ENCODE results near the gene IL17C. TPM values are rescaled to one million over a fixed set of nuclear protein-coding genes. Genes with fewer than 3 reads are reported as not detected.

The IL17C gene
- total and polyA plus RNA-seq, 2 donors (not counting 1 experiment from before 2014, with no cell fraction given) = 1.3 to 1.5 TPM

GRCh38 chr16:88649924-88650748, 11.8 kb downstream of the IL17C start:
- Histone ChIP-seq H3K4me1 (ENCODE audit: control insufficient read depth in 2 of 2, insufficient read depth in 2 of 2, low read length in 2 of 2) (peaks cover 46 to 72% of the 10 kb centered on the region in 2 donors), H2AFZ (ENCODE audit: insufficient read depth, low read depth, low read length, poor library complexity, severe bottlenecking) (peak overlapping the region; percentile 23), H3K36me3 (replicated peaks in 1 of 2; ENCODE audit: control extremely low read depth in 1 of 2, control insufficient read depth in 1 of 2, extremely low read depth in 1 of 2, insufficient read depth in 2 of 2, low read length in 1 of 2) (peaks cover 0 to 49% of the 10 kb centered on the region in 2 experiments), H3K79me2 (ENCODE audit: control insufficient read depth, insufficient read depth, low read length) (peaks cover 63% of the 10 kb centered on the region), H3K9ac (ENCODE audit: low read length) (peak overlapping the region; percentile 92), H3K4me3 (ENCODE audit: control extremely low read depth in 1 of 5, extremely low read depth in 1 of 5, insufficient read depth in 1 of 5, low read depth in 2 of 5, low read length in 4 of 5) (peak overlapping the region; percentile 73 to 98 (median 92)), H3K9me3 (ENCODE audit: control extremely low read depth in 1 of 3, control insufficient read depth in 2 of 3, insufficient read depth in 1 of 3, low read length in 2 of 3) (no peaks in the 10 kb centered on the region), H3K27ac (ENCODE audit: low read length in 2 of 2) (peak overlapping the region; percentile 98 to 99), H3K4me2 (replicated peaks; ENCODE audit: low read depth, low read length, poor library complexity, severe bottlenecking) (peak overlapping the region; percentile 99), H4K20me1 (ENCODE audit: control insufficient read depth, insufficient read depth, low read length, poor library complexity, severe bottlenecking) (peaks cover 62% of the 10 kb centered on the region), H3K27me3 (replicated peaks in 1 of 4; ENCODE audit: control extremely low read depth in 1 of 4, control insufficient read depth in 3 of 4, insufficient read depth in 4 of 4, low read length in 3 of 4) (no peaks in the 10 kb centered on the region)
- DNase-seq (peak; percentile 85), ATAC-seq (ENCODE audit: low read depth) (peak; percentile 15)
- POLR2A ChIA-PET = interaction anchor here (1.0 to 3.4 kb wide), 9 partner anchors 11 to 55 kb away, joined by 3 to 32 read pairs (median 4); partner anchors contain the start of genes IL17C and MVD
- CTCF ChIA-PET = interaction anchor here (1.2 to 3.2 kb wide), 7 partner anchors 13 to 165 kb away, joined by 3 to 9 read pairs (median 4); no protein-coding TSS in a partner anchor
- Mint-ChIP-seq H3K4me1 (peaks cover 46% of the 10 kb centered on the region), H3K4me3 (peak overlapping the region; percentile 96), H3K27me3 (no peaks in the 10 kb centered on the region), H3K9me3 (ENCODE audit: insufficient read depth) (no peaks in the 10 kb centered on the region), H3K27ac (peak overlapping the region; percentile 98)
- intact Hi-C loops (cut with micrococcal nuclease) = no loop called here
- no peak for TF ChIP-seq EZH2 (IDR thresholded peaks at IDR 0.05; ENCODE audit: borderline replicate concordance, insufficient read depth, low read depth, low read length, poor library complexity, severe bottlenecking)
- TF ChIP-seq CTCF (IDR thresholded peaks at IDR 0.05) = no peak
- WGBS (ENCODE audit: insufficient coverage) = 4% methylated on average over 35 of the region's 37 CpGs

Data from B cell (primary cell).